Subcutaneous adipose tissue (tissue), 4 donors: ENCODE measurements around the gene KCNMB2. TPM values are rescaled to one million over a fixed set of nuclear protein-coding genes. Genes with fewer than 3 reads are reported as not detected.

Source experiments
- CTCF ChIP-seq: fragments of 450-650 bp; IDR thresholded peaks from one replicate; pipeline ENCODE4 v1.5.1; 2016; ENCODE audit warnings: low read depth, mild to moderate bottlenecking, control low read depth, antibody characterized with exemption, moderate library complexity
- total RNA-seq, 4 donors: library from RNA; depleted of rRNA; stranded (reverse); fragments of >200 nt; gene quantifications; one replicate each; pipeline ENCODE4 v1.1.0, GENCODE V29; 2016

Gene KCNMB2
- not detected for total RNA-seq

GRCh38 chr3:178536211-178537079 is at the start of gene KCNMB2:
Gene KCNMB2 (plus strand): TSS chr3:178536436.
- TF ChIP-seq CTCF, result no peak

- TF ChIP-seq CTCF, result no peak
Measured at GRCh38 chr3:178486903-178487302, 49.3 kb upstream of the KCNMB2 start.

- TF ChIP-seq CTCF, result no peak
Measured at GRCh38 chr3:178487752-178488151, 48.5 kb upstream of the KCNMB2 start.

GRCh38 chr3:178491751-178492150 is 44.5 kb upstream of the KCNMB2 start:
- TF ChIP-seq CTCF, result no peak

- TF ChIP-seq CTCF, result no peak
Measured at GRCh38 chr3:178492491-178492890, 43.7 kb upstream of the KCNMB2 start.

- TF ChIP-seq CTCF, result no peak
Measured at GRCh38 chr3:178494386-178494785, 41.9 kb upstream of the KCNMB2 start.

GRCh38 chr3:178496911-178497310 is 39.3 kb upstream of the KCNMB2 start:
- no peak for TF ChIP-seq CTCF
